MM.1S (cell line): Measurements from ENCODE around the gene NPPB.

ENCODE experiments used
- DNase-seq: peaks from one replicate; pipeline ENCODE4 v3.0.0-alpha.2; 2015
- H2AFZ ChIP-seq: fragments of 300-600 bp; sonication (generic); 2 replicates; pipeline ENCODE4 v1.6.0; 2016; ENCODE audit warnings: antibody characterized with exemption, low read length
- H3F3A ChIP-seq: fragments of 300-600 bp; sonication (generic); 2 replicates; pipeline ENCODE4 v1.6.1; 2016; ENCODE audit warnings: mild to moderate bottlenecking, antibody characterized with exemption, low read length, moderate library complexity, mixed read lengths; ENCODE audit not compliant: insufficient read depth
- H3K27ac ChIP-seq: fragments of 300-600 bp; sonication (generic); 2 replicates; pipeline ENCODE4 v1.5.1; 2016; ENCODE audit warnings: mild to moderate bottlenecking, low read length
- H3K27me3 ChIP-seq: fragments of 300-600 bp; sonication (generic); replicated peaks from 2 replicates; pipeline ENCODE4 v1.6.0; 2016; ENCODE audit warnings: low read length; ENCODE audit not compliant: insufficient read depth
- H3K36me3 ChIP-seq: fragments of 300-600 bp; sonication (generic); replicated peaks from 2 replicates; pipeline ENCODE4 v1.6.1; 2016; ENCODE audit warnings: mild to moderate bottlenecking, low read length, mixed read lengths; ENCODE audit not compliant: insufficient read depth
- H3K4me1 ChIP-seq: fragments of 300-600 bp; sonication (generic); 2 replicates; pipeline ENCODE4 v1.6.1; 2016; ENCODE audit warnings: low read length, mixed read lengths
- H3K4me2 ChIP-seq: fragments of 300-600 bp; sonication (generic); 2 replicates; pipeline ENCODE4 v1.6.0; 2016; ENCODE audit warnings: low read depth, low read length
- H3K4me3 ChIP-seq: fragments of 300-600 bp; sonication (generic); 2 replicates; pipeline ENCODE4 v1.5.1; 2016; ENCODE audit warnings: low read length, mixed read lengths
- H3K79me2 ChIP-seq: fragments of 300-600 bp; sonication (generic); 2 replicates; pipeline ENCODE4 v1.6.1; 2016; ENCODE audit warnings: mixed run types, low read length, mixed read lengths
- H3K9ac ChIP-seq: fragments of 300-600 bp; sonication (generic); 2 replicates; pipeline ENCODE4 v1.6.1; 2016; ENCODE audit warnings: low read length, mixed read lengths
- H3K9me2 ChIP-seq: fragments of 300-600 bp; sonication (generic); replicated peaks from 2 replicates; pipeline ENCODE4 v1.6.1; 2016; ENCODE audit warnings: mild to moderate bottlenecking, low read length, mixed read lengths; ENCODE audit not compliant: insufficient read depth
- H3K9me3 ChIP-seq: fragments of 300-600 bp; sonication (generic); replicated peaks from 2 replicates; pipeline ENCODE4 v1.6.1; 2016; ENCODE audit warnings: mild to moderate bottlenecking, low read length, mixed read lengths; ENCODE audit not compliant: insufficient read depth
- H4K20me1 ChIP-seq: fragments of 300-600 bp; sonication (generic); 2 replicates; pipeline ENCODE4 v1.6.1; 2016; ENCODE audit warnings: mild to moderate bottlenecking, low read length, moderate library complexity, mixed read lengths; ENCODE audit not compliant: insufficient read depth
- CTCF ChIP-seq: fragments of 300-600 bp; sonication (generic); IDR thresholded peaks from 2 replicates; pipeline ENCODE4 v1.5.1; 2016; ENCODE audit warnings: antibody characterized with exemption, low read length, mixed read lengths
- EZH2 ChIP-seq: fragments of 300-600 bp; sonication (generic); optimal IDR thresholded peaks from 2 replicates; pipeline ENCODE3; 2017; ENCODE audit warnings: low read depth, mild to moderate bottlenecking, antibody characterized with exemption, low read length, mixed read lengths
- EZH2phosphoT487 ChIP-seq: fragments of 300-600 bp; sonication (generic); IDR thresholded peaks from 2 replicates; pipeline ENCODE4 v1.6.1; 2018; ENCODE audit warnings: antibody characterized with exemption, low read length

NPPB gene

GRCh38 chr1:11828511-11828910 is 30.2 kb downstream of the NPPB start:
- TF ChIP-seq EZH2phosphoT487 (no peak), CTCF (no peak), EZH2 (no peak)
- Histone ChIP-seq H3K9me3 (no peaks in the 10 kb centered on the region), H3K36me3 (no peaks in the 10 kb centered on the region), H2AFZ (no peak overlapping the region), H3K4me1 (no peaks in the 10 kb centered on the region), H3K9me2 (no peaks in the 10 kb centered on the region), H3K27me3 (no peaks in the 10 kb centered on the region), H3K4me2 (no peak overlapping the region), H3F3A (no peaks in the 10 kb centered on the region), H3K4me3 (no peak overlapping the region), H3K79me2 (no peaks in the 10 kb centered on the region), H3K9ac (no peak overlapping the region), H4K20me1 (no peaks in the 10 kb centered on the region), H3K27ac (no peak overlapping the region)
- no peak for DNase-seq

GRCh38 chr1:11826946-11827345 is 31.8 kb downstream of the NPPB start:
- no peaks in the 10 kb centered on the region for H3K9me2 ChIP-seq
- H3K4me3 ChIP-seq, result no peak overlapping the region
- no peak for TF ChIP-seq EZH2
- TF ChIP-seq CTCF, result no peak
- TF ChIP-seq EZH2phosphoT487, result no peak
- no peak overlapping the region for H3K4me2 ChIP-seq
- H3K27ac ChIP-seq, result no peak overlapping the region
- no peaks in the 10 kb centered on the region for H3K36me3 ChIP-seq
- no peaks in the 10 kb centered on the region for H4K20me1 ChIP-seq
- H3K79me2 ChIP-seq, result no peaks in the 10 kb centered on the region
- H3K27me3 ChIP-seq, result no peaks in the 10 kb centered on the region
- no peaks in the 10 kb centered on the region for H3F3A ChIP-seq
- H3K9me3 ChIP-seq, result no peaks in the 10 kb centered on the region
- H3K4me1 ChIP-seq, result no peaks in the 10 kb centered on the region
- H2AFZ ChIP-seq, result no peak overlapping the region
- no peak overlapping the region for H3K9ac ChIP-seq
- no peak for DNase-seq

GRCh38 chr1:11825131-11825530 is 33.6 kb downstream of the NPPB start:
- no peaks in the 10 kb centered on the region for H3K27me3 ChIP-seq
- H3K4me3 ChIP-seq, result no peak overlapping the region
- H3K9ac ChIP-seq, result no peak overlapping the region
- no peak overlapping the region for H2AFZ ChIP-seq
- no peak for DNase-seq
- no peaks in the 10 kb centered on the region for H3K9me3 ChIP-seq
- TF ChIP-seq EZH2phosphoT487 (no peak), CTCF (no peak), EZH2 (no peak)
- no peaks in the 10 kb centered on the region for H3F3A ChIP-seq
- no peaks in the 10 kb centered on the region for H3K36me3 ChIP-seq
- H3K9me2 ChIP-seq, result no peaks in the 10 kb centered on the region
- H3K4me2 ChIP-seq, result no peak overlapping the region
- no peaks in the 10 kb centered on the region for H4K20me1 ChIP-seq
- H3K4me1 ChIP-seq, result no peaks in the 10 kb centered on the region
- no peak overlapping the region for H3K27ac ChIP-seq
- no peaks in the 10 kb centered on the region for H3K79me2 ChIP-seq
